Fibroblast of skin of left quadriceps (primary cell): ENCODE measurements around the gene EPHB2.
"Not testable (repeated sequence)": the region's sequence is repeated elsewhere in the genome, so short reads cannot be mapped to it uniquely, and the experiment has no call there.

Experiments
- DNase-seq, 2 experiments: peaks; one replicate each; pipeline ENCODE4 v3.0.0-alpha.2; 2013; ENCODE audit warnings: low read depth in 2 of 2

The EPHB2 gene

GRCh38 chr1:22836850-22837249, 126.2 kb downstream of the EPHB2 start:
- DNase-seq = no peak

DNA sequence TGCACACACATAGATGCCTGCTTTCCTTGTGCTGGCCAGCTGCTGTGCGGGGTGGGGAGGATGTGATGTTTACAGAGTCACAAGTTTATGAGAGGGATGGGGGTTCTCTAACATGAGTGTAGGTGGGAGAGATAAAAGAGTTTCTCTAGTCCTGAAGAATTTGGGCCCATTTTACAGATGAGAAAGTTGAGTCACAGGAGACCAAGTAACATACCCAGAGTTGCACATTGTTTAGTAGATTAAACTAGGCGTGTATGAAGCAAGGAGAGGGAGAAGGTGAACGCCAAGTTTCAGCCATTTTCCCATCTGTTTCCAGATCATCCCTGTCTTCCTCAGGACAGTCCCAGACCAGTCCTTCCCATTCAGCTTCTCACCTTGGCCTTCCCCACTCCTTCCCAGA, 126.7 kb downstream of the EPHB2 start:
- DNase-seq = no peak

- no peak for DNase-seq
Measured at GRCh38 chr1:22838965-22839364, 128.3 kb downstream of the EPHB2 start.

DNA sequence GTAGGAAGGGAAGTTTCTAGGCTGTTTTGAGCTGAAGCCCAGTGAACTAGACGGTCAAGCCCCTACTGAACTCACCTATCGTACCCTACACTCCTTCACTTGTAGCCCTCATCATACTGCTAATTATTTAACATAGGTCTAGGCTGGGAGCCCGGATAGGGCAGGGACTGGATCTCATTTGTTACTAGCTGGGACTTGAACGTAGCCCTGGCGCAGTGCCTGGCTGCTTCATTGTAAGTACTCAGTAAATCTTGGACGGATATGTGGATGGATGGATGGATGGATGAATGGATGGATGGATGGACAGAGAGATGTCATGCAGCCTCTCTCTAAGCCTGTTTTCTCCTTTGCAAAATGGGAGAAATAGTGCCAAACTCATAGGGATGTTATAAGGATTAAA, 129.2 kb downstream of the EPHB2 start:
- no peak for DNase-seq

GRCh38 chr1:22841142-22841541, 130.5 kb downstream of the EPHB2 start:
- DNase-seq = no peak

DNA sequence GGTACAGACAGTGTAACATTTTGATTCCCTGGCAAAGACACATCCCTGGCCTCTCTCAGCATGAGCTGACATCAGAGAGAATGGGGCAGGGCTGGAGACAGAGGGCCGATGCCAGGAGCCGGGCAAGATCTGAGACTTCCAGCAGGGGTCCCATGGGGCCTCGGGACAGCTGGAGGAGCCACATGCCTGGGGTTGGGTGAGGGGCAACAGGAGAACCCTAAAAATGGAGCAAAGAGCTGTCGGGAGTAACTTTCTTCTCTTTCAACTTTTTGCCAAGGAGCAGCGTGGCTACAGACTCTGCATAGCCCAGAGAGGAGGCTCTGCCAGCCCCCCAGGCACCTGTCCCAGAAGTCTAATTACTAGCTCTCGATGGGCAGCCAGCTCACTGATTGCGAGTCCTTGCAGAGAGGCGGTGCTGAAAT, 131.2 kb downstream of the EPHB2 start:
- DNase-seq = no peak

DNA sequence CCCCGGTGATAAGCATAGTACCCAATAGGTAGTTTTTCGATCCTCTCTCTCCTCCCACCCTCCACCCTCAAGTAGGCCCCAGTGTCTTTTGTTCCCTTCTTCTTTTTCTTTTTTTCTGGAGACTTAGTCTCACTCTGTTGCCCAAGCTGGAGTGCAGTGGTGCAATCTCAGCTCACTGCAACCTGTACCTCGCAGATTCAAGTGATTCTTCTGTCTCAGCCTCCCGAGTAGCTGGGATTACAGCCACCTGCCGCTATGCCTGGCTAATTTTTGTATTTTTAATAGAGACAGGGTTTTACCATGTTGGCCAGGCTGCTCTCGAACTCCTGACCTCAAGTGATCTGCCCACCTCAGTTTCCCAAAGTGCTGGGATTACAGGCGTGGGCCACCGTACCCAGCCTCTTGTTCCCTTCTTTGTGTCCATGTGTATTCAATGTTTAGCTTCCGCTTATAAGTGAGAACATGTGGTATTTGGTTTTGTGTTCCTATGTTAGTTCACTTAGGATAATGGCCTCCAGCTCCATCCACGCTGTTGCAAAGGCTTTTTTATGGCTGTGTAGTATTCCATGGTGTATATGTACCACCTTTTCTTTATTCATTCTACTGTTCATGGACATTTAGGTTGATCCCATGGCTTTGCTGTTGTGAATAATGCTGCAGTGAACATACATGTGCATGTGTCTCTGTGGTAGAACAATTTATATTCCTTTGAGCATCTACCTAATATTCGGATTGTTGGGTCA, 133.0 kb downstream of the EPHB2 start:
- not testable (repeated sequence) for DNase-seq

GRCh38 chr1:22844621-22845020, 134.0 kb downstream of the EPHB2 start:
- DNase-seq = no peak

GRCh38 chr1:22845398-22845935, 134.8 kb downstream of the EPHB2 start:
- DNase-seq = no peak

DNA sequence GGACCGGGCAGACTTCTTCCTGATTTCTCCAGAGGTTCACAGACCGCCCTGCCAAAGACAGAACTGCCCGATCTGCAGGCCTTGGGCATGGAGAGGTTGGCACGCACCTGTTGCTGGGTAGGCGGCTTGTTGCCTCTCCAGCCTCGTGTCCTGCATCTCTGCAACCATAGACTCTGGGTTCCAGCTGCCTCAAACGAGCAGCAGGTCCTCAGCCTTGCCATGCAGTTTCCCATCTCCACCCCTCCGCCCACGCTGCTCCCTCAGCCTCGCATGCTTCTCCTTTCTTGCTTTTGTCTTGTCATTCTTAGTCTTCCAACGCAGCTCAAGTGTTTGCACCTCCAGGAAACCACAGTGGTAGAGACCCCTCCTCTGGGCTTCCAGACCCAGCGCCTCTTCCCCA, 135.8 kb downstream of the EPHB2 start:
- DNase-seq = no peak

- no peak for DNase-seq
Measured at GRCh38 chr1:22847249-22847648, 136.6 kb downstream of the EPHB2 start.

GRCh38 chr1:22847709-22848108, 137.1 kb downstream of the EPHB2 start:
- DNase-seq = no peak

- no peak for DNase-seq
Measured at GRCh38 chr1:22848405-22848804, 137.8 kb downstream of the EPHB2 start.

DNA sequence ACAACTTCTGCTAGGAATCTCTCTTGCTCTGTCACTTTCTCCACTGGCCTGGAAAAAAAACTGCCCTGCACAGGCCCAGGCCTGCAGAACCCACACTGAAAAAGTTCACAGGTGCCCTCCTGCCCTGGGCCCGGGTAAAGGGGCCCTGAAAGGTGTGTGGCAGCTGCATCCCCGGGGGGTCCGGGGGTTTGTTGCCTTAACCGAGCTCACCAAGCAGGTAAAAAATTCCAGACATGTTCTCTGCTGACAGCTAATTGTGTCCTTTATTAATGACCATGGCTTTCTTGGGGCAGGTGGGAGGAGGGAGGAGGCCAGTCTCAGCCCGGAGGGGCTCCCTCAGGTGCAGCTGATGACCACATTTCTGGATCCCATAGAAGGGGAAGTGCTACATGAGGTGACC, 139.1 kb downstream of the EPHB2 start:
- no peak for DNase-seq

GRCh38 chr1:22850281-22850680, 139.6 kb downstream of the EPHB2 start:
- DNase-seq = no peak

- DNase-seq = no peak
Measured at GRCh38 chr1:22850681-22851080, 140.0 kb downstream of the EPHB2 start.

GRCh38 chr1:22851517-22851916, 140.9 kb downstream of the EPHB2 start:
- DNase-seq = no peak

- no peak for DNase-seq
Measured at GRCh38 chr1:22852144-22852655, 141.6 kb downstream of the EPHB2 start.

GRCh38 chr1:22853651-22854185, 143.1 kb downstream of the EPHB2 start:
- DNase-seq = no peak

DNA sequence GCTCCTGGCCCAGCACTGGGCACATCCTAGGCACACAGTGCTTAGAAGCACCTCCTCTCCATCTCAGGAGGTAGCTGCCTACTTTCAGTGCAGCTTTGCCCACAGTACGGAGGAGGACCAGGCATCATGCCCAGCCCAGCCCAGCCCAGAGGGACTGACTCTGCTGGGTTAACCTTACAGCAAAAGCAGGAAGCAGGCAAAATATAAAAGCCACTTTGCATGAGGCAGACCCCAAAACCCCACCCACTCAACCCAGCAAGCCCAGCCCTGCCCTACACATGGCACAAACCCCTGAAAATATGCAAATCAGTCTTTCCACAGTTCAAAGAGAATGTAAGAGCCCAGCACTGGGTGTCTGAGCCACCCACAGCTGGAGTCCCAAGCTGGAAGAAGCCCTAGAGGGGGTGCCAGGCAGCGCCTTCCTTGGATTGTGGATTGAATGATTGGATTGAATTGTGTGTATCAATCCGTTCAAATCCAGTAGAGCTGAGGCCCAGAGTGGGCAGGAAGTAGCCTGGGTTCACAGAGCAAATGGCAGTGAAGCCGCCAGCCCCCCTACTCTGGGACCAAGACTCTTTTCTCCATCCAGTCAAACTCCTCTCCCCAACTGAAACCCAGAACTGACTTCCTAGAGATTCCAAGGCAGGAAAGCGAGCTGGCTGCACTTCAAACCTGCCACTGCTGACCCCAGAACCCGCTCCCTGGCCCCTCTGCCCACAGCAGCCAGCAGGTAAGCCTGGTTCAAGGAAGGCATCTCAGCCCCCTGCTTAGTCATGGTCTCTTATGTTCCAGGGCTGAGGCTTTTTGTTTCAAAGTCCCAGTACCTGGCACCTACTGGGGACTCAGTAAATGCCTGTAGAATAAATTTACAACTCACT, 144.3 kb downstream of the EPHB2 start:
- DNase-seq = no peak

GRCh38 chr1:22855668-22856606, 145.3 kb downstream of the EPHB2 start:
- DNase-seq = no peak
